SW480 (cell line): ENCODE results near the gene CNOT6L.

Experiments used
- DNase-seq: peaks from one replicate; pipeline ENCODE4 v3.0.0-alpha.2; 2016; ENCODE audit warnings: low spot score

CNOT6L gene

DNA sequence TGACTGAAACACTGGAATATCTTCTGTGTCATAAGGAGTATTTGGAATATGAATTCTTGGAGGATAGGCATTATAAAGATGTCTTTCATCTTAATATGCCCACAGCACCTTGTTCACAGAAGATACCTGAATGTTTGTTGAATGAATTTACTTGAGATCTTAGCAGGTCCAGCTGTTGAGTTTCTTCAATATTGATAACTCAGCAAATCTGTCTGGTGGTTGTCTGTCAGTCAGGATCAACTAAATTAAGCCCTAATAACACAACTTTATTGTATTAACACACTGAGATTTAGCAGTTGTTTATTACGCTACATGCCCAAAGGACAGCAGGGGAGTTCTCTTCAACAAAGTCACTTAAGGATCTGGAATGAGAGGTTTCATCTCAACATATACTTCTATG lies 106.5 kb downstream of the CNOT6L start:
- no peak for DNase-seq

DNA sequence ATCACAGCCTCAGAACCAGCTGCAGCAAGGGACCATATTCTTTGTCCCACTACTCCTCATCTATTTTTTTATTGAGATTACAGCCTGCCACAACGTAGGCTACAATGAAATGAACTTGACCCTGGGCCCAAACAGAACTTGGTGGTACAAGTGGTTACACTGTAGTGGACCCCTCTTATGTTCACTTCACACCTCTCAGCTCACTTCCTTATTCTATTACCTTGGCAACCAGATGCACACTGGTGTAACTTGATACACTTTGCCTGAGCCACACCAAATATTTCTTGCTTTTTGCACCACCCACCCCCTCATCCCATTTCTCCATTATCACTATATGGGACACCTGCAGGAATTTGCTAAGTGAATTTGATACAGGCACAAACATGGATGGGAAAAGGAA lies 107.7 kb downstream of the CNOT6L start:
- no peak for DNase-seq

DNA sequence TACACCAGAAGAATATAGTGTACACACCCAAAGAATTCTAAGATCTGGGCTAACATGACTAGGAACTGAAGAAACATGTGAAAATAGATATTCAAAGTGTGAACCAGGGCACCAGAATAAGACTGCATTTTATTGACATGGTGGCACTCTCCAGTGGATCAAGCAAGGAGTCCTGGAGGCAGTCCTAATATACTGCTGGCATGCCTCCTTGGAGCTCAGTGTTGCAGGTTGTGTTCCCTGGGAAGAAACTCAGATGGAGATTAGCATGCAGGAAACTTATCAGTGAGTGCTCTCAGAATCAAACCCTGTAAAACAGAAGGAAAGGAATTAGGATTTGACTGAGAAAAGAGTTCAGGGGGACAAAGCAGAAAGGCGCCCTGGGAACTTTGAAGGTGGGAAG lies 108.5 kb downstream of the CNOT6L start:
- DNase-seq: no peak

DNA sequence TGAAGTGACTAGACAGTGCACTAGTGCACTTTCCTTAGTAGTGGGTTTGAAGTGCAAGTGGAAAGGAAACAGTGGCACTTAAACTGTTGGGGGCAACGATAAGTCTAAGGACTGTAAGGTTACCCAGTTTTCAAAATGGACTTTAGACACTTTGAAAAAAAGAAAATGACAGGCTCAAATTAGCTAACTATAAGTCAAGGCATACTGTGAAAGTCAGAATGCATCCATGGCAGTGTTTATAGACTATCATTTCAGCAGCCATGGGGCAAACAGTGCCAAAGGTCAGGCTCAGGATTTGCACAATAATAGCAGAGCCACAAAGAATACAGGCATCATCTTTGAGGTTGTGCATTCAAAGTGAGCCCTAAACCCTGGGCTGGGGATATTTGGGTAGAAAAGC lies 109.1 kb downstream of the CNOT6L start:
- no peak for DNase-seq

DNA sequence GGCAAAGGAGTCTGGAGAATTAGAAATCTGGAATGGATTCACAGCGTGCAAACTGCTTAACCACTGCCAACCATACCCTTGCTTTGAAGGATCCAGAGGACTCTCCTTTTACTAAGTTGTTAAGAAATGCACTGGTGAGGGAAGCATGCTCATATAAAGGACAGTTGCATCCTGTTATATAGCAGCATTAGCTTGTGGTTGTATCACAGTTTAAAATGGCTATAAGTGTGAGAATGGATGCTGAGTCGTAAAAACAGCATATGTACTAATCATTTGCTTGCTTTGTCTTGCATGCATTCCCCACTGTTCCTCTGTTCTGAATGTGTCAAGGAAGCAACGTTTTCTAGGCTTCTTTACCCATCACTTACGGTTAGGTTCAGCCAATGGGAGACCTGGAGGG lies 112.5 kb downstream of the CNOT6L start:
- DNase-seq: no peak

DNA sequence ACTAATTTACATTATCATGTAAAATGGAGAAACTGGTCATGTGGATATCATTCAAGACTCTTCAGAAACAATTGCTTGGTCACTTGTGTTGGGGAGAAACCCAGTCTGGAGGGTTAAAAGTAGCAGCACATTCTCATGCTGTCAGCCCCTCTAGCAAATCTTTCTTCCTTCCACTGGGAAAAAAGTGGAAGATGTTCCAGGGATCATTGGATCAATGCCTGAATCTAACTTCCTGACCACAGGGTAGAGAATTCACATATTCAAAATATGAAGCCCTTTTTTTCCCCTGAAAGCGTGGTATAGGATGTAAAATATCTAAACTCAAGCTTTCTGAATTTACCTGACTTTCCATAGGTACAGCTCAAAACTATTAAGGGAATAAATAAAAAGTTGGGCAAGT lies 115.5 kb downstream of the CNOT6L start:
- DNase-seq: no peak

DNA sequence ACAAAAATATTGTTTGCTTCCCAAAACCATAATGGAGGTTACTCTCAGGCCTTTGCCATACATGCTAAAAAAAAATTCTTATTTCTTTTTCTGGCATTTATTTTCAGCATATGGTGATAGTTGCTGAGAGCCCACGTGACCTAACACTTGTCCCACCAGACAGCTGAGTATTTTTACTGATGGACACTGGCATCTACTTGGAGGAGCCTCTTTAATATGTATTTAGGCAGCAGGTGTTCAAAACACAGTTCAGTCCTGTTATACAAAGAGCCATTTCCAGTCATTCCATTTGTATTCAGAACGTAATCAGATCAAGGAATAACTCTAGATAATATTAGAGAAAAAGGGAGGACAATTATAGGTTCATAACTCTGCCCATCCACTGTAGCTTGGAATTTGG lies 118.0 kb downstream of the CNOT6L start:
- no peak for DNase-seq

DNA sequence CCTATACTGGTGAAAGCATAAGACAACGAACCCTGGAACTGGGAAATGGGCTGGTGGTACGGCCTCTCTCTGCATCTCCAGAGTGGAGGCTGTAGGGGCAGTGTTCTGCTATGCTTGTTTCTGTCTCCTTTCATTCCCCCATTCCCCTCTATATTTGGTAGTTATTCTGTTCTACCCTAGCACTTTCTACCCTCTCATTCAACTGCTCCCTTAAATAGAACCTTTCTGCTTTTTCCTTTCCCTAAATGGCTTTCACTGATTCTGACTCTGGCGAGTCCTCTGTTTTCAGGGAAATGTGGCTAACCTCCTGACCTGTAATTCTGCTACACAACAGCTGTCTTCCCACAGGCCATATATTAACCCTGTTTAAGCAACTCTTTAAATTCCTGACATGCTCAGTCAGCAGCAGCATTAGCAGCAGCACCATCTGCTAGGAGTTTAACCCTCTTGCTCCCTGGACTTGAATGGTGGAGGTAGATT lies 119.4 kb downstream of the CNOT6L start:
- peak; percentile 75 for DNase-seq

DNA sequence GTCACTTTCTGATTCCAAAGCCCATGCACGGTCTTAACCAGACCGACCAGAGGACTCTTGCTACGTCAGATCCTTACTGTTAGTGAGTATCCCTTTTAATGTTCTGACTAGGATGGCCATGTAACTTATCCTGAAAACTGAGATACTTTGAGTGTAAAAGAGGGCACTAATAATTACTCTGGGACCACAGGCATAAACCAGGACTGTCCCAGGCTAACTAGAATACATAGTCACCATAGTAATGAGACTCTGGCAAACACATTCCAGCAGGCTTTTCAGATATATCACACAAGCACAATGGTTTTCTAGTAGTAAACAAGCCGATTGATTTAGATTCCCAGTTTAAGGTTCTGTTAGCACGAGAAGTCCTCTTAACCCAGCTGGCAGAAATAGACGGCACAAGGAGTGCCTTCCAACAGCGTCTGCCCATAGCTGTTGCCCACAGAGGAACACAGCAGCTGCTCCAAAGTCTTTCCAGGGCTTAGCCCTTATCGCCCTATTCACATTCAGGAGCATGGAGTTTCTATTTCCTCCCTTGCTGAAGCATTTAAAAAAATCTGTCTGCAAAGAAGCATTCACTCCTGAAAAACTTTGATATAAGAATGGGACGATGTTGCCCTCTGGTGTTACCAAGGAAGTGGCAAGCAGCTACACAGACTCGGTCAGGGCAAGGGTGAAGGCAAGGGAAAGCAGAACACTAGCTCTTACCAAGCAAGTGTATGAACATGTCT lies 121.1 kb downstream of the CNOT6L start:
- DNase-seq: peak; percentile 59

DNA sequence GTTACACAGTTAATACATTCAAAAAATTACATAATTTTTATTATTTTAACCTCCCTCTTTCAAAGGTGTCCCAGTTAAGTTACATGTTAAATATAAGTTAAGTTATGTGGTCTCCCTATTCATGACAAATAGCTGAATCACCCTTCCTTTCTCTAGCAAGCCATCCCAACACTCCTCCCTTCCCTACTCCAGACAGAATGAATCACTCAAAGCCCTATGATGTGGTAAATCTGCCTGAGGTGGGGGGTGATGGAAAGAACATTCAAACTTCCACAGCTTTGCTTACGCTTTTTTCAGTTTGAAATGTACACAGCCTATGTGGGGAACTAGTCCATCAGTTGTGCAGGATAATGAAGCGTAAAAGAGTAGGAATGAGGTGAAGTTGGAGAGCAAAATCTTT lies 123.4 kb downstream of the CNOT6L start:
- DNase-seq: peak; percentile 95

DNA sequence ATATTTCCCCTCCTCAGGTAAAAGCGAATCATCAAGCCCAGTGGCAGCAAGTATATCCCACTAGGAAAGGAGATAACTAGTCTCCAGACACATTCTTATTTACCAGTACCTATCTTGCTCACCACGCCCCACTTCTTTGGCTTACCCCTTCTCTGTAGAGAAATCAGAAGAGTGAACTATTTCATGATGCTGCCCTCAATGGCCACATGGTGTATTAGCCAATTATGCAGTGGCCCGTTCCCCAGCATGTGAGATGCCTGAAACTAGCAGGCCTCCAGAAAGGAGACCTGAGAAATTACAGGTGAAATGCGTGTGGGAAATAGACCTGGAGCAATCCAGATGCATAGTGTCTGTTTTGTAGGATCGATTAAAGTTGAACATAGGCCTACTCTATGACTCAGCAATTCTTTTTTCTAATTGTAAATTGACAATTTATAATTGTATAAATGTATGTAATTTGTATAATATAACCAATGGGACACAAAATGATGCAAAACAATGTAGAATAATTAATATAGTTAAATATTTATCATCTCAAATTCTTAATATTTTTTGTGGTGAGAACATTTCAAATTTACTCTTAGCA lies 126.2 kb downstream of the CNOT6L start:
- DNase-seq: no peak

DNA sequence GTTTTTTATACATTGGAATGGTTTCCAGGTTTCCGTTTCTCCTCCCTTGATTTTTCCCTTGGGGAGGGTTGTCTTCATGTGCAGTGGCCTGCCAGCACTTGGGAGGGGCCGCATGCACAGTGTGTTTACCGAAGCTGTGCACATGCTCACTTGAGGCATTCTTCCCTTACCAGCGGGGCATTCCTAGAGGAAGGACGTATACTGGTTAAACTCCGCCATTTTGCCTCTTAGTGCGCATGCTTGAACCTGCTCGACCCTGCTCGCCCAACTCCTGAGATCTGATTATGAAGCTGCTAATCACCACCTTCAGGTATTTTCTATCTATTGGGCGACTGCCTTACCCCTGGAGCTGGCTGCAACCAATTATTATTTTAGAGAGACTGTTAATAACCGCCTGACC lies 137.4 kb downstream of the CNOT6L start:
- DNase-seq: no peak

DNA sequence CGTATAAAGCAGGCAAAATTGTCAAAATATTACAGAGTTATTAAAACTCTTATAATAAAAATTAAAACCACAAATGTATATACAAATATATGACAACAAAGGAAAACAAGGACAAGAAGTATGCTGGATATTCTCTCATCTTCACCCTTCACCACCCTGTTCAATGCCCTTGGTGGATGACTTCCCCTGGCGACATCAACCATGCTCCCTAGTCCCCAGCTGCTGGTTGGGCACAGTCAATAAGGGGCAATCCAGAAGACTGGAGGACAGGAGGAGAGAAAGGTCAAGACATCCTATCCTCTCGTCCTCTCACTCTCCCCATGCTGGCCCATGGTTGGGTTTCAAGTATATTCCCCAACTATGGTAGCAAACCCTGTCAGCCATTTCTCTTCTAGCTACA lies 142.3 kb downstream of the CNOT6L start:
- DNase-seq: no peak

DNA sequence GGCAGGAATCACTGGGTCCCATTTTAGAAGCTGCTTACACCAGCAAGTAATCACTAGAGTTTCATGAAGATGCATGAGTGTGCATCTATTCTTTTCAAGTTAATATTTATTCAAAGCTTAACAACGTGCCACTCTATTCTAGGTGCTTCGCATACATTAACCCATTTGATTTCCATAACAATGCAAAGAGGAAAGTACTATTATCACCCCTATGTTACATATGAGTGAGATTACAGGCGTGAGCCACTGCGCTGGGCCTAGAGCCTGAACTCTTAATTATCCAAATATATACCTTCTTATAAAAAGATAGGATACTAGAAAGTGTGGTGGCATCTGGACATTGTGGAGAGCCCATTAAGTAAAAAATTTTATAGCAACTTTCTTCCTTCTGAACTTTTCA lies 148.1 kb downstream of the CNOT6L start:
- DNase-seq: no peak

DNA sequence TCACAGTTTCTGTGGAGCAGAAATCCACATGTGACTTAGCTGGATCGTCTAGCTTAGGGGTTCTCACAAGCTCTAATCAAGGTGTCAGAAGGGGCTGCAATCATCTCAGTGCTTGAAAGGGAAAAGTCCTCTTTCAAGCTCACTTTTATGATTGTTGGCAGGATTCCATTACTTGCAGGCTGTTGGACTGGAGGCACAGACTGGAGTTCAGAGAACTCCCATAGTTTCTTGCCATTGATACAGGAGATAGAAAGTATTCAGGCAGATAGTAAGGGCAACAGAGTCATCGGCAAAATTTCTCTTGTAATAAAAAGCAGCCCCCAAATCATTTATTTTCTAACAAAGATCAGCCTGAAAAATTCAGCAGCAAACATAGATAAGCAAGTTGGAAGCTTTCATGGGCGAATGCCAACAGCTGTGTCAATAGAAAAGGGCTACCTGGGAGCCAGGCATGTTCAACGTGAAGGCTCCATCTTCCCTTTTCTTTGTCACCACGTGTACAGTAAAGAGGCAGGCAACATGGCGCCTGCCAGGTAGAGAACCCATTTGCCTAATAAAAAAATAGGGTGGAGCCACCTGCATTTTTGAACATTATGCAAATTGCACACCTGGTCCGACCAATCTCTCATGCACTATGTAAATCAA lies 149.1 kb downstream of the CNOT6L start:
- no peak for DNase-seq

DNA sequence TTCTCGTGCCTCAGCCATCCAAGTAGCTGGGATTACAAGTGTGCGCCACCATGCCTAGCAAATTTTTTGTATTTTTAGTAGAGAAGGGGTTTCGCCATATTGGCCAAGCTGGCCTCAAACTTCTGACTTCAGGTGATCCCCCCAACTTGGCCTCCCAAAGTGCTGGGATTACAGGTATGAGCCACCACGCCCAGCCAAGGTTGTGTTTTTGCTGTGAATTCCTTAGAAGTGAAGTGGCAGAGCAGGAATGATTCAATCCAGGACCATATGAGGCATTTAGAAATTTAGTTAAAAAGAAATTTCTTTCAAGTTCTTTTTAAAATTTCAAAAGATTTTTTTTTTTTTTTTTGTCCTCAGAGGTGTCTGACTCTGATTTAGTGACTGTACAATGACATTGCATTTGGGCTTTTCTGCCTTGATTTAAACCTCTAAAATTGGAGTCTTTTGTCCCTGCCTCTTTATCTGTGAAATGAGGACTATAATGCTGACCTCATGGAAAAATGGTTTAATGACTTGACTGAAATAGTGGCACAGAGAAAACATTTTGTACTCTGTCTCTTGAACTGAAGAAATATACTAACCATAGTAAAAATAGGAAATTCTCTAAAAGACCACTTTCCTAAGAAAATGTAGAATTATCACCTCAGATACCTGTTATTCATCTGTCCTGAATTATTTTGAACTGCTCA lies 153.6 kb downstream of the CNOT6L start:
- DNase-seq: no peak
